Motor neuron (in vitro differentiated cells): Measurements from ENCODE around the gene HHIP. TPM values are rescaled to one million over a fixed set of nuclear protein-coding genes. Genes with fewer than 3 reads are reported as not detected.

Experiments used
- ATAC-seq, 8 experiments: fragments of 200-7000 bp; cut with Tn5 transposase; replicated peaks in 6 of 8; 2 replicates each; pipeline ENCODE4 v1.8.0; 2021; ENCODE audit warnings: mild to moderate bottlenecking in 8 of 8, moderate library complexity in 8 of 8
- H3K27ac ChIP-seq, 2 donors: fragments of 250-450 bp; sonication (Bioruptor Pico); 2 replicates each; pipeline ENCODE4 v1.9.0; 2021; ENCODE audit warnings: antibody characterized with exemption in 2 of 2, mild to moderate bottlenecking in 2 of 2, moderate library complexity in 1 of 2
- H3K4me1 ChIP-seq, 2 donors: fragments of 250-450 bp; sonication (Bioruptor Pico); replicated peaks in 1 of 2; 2 replicates each; pipeline ENCODE4 v1.6.1; 2021; ENCODE audit warnings: antibody characterized with exemption in 2 of 2, mild to moderate bottlenecking in 2 of 2, moderate library complexity in 1 of 2
- H3K4me3 ChIP-seq, 5 donors: fragments of 250-450 bp; sonication (Bioruptor Pico); 2 replicates each; pipeline ENCODE4 v1.9.0; 2021; ENCODE audit warnings: antibody characterized with exemption in 5 of 5, mild to moderate bottlenecking in 5 of 5, moderate library complexity in 4 of 5
- WGBS, 10 experiments: fragments of 450-650 bp; shearing (Covaris generic); methylation state at CpG; one replicate each; pipeline ENCODE4 v1.0.0; 2022; 5-methylcytosine and 5-hydroxymethylcytosine counted together
- in situ Hi-C, 9 experiments: fragments of 400-800 bp; cut with MboI; loops; one replicate each; pipeline ENCODE4 v1.15.0; 2021; ENCODE audit warnings: low sequenced_read_pairs in 9 of 9, low pct_unique_long_range_greater_than_20kb in 2 of 9; ENCODE audit not compliant: unreplicated experiment in 9 of 9
- total RNA-seq, 8 experiments: library from RNA; unstranded; fragments of 300-600 nt; gene quantifications; 2 replicates each; pipeline versions ENCODE4 v1.2.3 to v1.2.4, GENCODE V29; 2022

HHIP gene
- total RNA-seq, 8 experiments from 2014 or later: 0.25 to 7.8 (median 3.7) TPM

GRCh38 chr4:144716778-144717177 is 70.8 kb downstream of the HHIP start:
- no peak overlapping the region for H3K27ac ChIP-seq

GRCh38 chr4:144718958-144719512 is 73.1 kb downstream of the HHIP start:
- H3K4me3 ChIP-seq: no peak overlapping the region
- H3K4me1 ChIP-seq: peaks cover 0 to 3% of the 10 kb centered on the region in 2 donors
- in situ Hi-C loops: no loop called here
- no peak overlapping the region for H3K27ac ChIP-seq
- WGBS, 10 experiments: 43 to 100% (median 73%) methylated on average over 1 to 4 of the region's 4 CpGs
- ATAC-seq: no peak

More at GRCh38 chr4:144716778-144717177, 70.8 kb downstream of the HHIP start:
- WGBS, 10 experiments: 50 to 100% (median 95%) methylated on average over 2 to 5 of the region's 5 CpGs
- Histone ChIP-seq H3K4me3 (no peak overlapping the region), H3K4me1 (no peaks in the 10 kb centered on the region)
- ATAC-seq: no peak
- in situ Hi-C loops: no loop called here

- Histone ChIP-seq H3K27ac (no peak overlapping the region), H3K4me1 (peaks cover 0 to 3% of the 10 kb centered on the region in 2 donors), H3K4me3 (no peak overlapping the region)
- ATAC-seq: no peak
- in situ Hi-C loops: no loop called here
- 27 to 100% (median 69%) methylated on average over 1 to 3 of the region's 3 CpGs; no CpG with 5 or more reads in 1 of the 10 experiments for WGBS, 10 experiments
These were observed 74.5 kb downstream of the HHIP start for GRCh38 chr4:144720491-144720890.

- in situ Hi-C loops: no loop called here
- H3K27ac ChIP-seq: no peak overlapping the region
- H3K4me3 ChIP-seq: no peak overlapping the region
- no peak for ATAC-seq
- H3K4me1 ChIP-seq: peaks cover 0 to 3% of the 10 kb centered on the region in 2 donors
These were observed 76.0 kb downstream of the HHIP start for GRCh38 chr4:144721994-144722393.

GRCh38 chr4:144723471-144723870 is 77.5 kb downstream of the HHIP start:
- peaks cover 0 to 3% of the 10 kb centered on the region in 2 donors for H3K4me1 ChIP-seq
- no peak overlapping the region for H3K27ac ChIP-seq
- no peak for ATAC-seq
- in situ Hi-C loops: no loop called here
- no peak overlapping the region for H3K4me3 ChIP-seq

GRCh38 chr4:144729175-144729574 is 83.2 kb downstream of the HHIP start:
- WGBS, 10 experiments: 0 to 93% (median 76%) methylated on average over 1 to 2 of the region's 2 CpGs; no CpG with 5 or more reads in 2 of the 10 experiments
- Histone ChIP-seq H3K27ac (no peak overlapping the region), H3K4me3 (no peak overlapping the region), H3K4me1 (no peaks in the 10 kb centered on the region)
- in situ Hi-C loops: no loop called here
- peak in 2 of 8 experiments; percentile 46 to 59 for ATAC-seq

- ATAC-seq: peak in 3 of 8 experiments; percentile 79 to 83 (median 81)
- Histone ChIP-seq H3K4me3 (no peak overlapping the region), H3K27ac (no peak overlapping the region), H3K4me1 (no peaks in the 10 kb centered on the region)
- 0 to 100% (median 22%) methylated on average over 1 to 4 of the region's 4 CpGs; no CpG with 5 or more reads in 1 of the 10 experiments for WGBS, 10 experiments
- in situ Hi-C loops: no loop called here
These were observed 86.8 kb downstream of the HHIP start for GRCh38 chr4:144732584-144733428.

GRCh38 chr4:144733566-144733965 is 87.6 kb downstream of the HHIP start:
- in situ Hi-C loops: no loop called here
- WGBS, 10 experiments: 60 to 100% (median 86%) methylated on average over 1 to 2 of the region's 2 CpGs; no CpG with 5 or more reads in 1 of the 10 experiments
- no peaks in the 10 kb centered on the region for H3K4me1 ChIP-seq
- no peak overlapping the region for H3K4me3 ChIP-seq
- no peak overlapping the region for H3K27ac ChIP-seq
- no peak for ATAC-seq

GRCh38 chr4:144734522-144734921 is 88.6 kb downstream of the HHIP start:
- ATAC-seq: peak in 1 of 8 experiments; percentile 10
- no peak overlapping the region for H3K27ac ChIP-seq
- 0 to 80% (median 18%) methylated on average over 1 to 4 of the region's 4 CpGs; no CpG with 5 or more reads in 4 of the 10 experiments for WGBS, 10 experiments

GRCh38 chr4:144738649-144739048 is 92.7 kb downstream of the HHIP start:
- ATAC-seq: no peak
- Histone ChIP-seq H3K4me1 (peaks cover 2 to 13% of the 10 kb centered on the region in 2 donors), H3K27ac (no peak overlapping the region), H3K4me3 (no peak overlapping the region)
- in situ Hi-C loops: no loop called here
- WGBS, 10 experiments: 62 to 100% (median 88%) methylated on average over 1 to 3 of the region's 3 CpGs

More at GRCh38 chr4:144734522-144734921, 88.6 kb downstream of the HHIP start:
- in situ Hi-C loops: no loop called here
- H3K4me1 ChIP-seq: peaks cover 0 to 8% of the 10 kb centered on the region in 2 donors
- no peak overlapping the region for H3K4me3 ChIP-seq

GRCh38 chr4:144739511-144740033 is 93.6 kb downstream of the HHIP start:
- in situ Hi-C loops: no loop called here
- H3K4me1 ChIP-seq: peaks cover 2 to 13% of the 10 kb centered on the region in 2 donors
- no peak overlapping the region for H3K27ac ChIP-seq
- H3K4me3 ChIP-seq: no peak overlapping the region
- peak in 6 of 8 experiments; percentile 44 to 64 (median 54) for ATAC-seq

GRCh38 chr4:144740316-144740715 is 94.4 kb downstream of the HHIP start:
- no peak for ATAC-seq
- WGBS, 10 experiments: 20 to 100% (median 74%) methylated on average over 1 of the region's 1 CpG; no CpG with 5 or more reads in 2 of the 10 experiments
- Histone ChIP-seq H3K27ac (no peak overlapping the region), H3K4me3 (no peak overlapping the region), H3K4me1 (peaks cover 2 to 13% of the 10 kb centered on the region in 2 donors)
- in situ Hi-C loops: no loop called here

GRCh38 chr4:144748814-144749555 is 103.0 kb downstream of the HHIP start:
- WGBS, 10 experiments: 72 to 100% (median 78%) methylated on average over 1 to 4 of the region's 4 CpGs; no CpG with 5 or more reads in 4 of the 10 experiments
- H3K4me3 ChIP-seq: no peak overlapping the region
- ATAC-seq: no peak
- in situ Hi-C loops: no loop called here
- H3K4me1 ChIP-seq: no peaks in the 10 kb centered on the region
- H3K27ac ChIP-seq: no peak overlapping the region
